ENCODE data around the gene CT45A1. TPM values are rescaled to one million over a fixed set of nuclear protein-coding genes. Genes with fewer than 3 reads are reported as not detected.
"Not testable (repeated sequence)": the region's sequence is repeated elsewhere in the genome, so short reads cannot be mapped to it uniquely, and the experiment has no call there.

The CT45A1 gene
- total and polyA plus RNA-seq, 2 experiments from 2014 or later: not detected

- in situ Hi-C loops (cut with MboI): no loop called here
- Histone ChIP-seq H3K9me3 (ENCODE audit: low read depth) (no peaks in the 10 kb centered on the region), H3F3A (ENCODE audit: insufficient read depth) (no peaks in the 10 kb centered on the region), H3K4me2 (ENCODE audit: unreplicated experiment) (no peak overlapping the region), H3K4me3 (no peak overlapping the region), H3K36me3 (ENCODE audit: low read depth) (no peaks in the 10 kb centered on the region), H3K9ac (no peak overlapping the region), H4K20me1 (ENCODE audit: insufficient read depth) (no peaks in the 10 kb centered on the region), H3K79me2 (ENCODE audit: insufficient read depth) (no peaks in the 10 kb centered on the region), H2AFZ (no peak overlapping the region), H3K27me3 (replicated peaks; ENCODE audit: insufficient read depth) (no peaks in the 10 kb centered on the region), H3K27ac (no peak overlapping the region), H3K4me1 (ENCODE audit: insufficient read depth) (no peaks in the 10 kb centered on the region), H3K9me2 (ENCODE audit: insufficient read depth) (no peaks in the 10 kb centered on the region)
- TF ChIP-seq EZH2phosphoT487 (IDR thresholded peaks at IDR 0.05; ENCODE audit: insufficient read depth, low read depth): no peak
- TF ChIP-seq EZH2 (IDR thresholded peaks at IDR 0.05; ENCODE audit: insufficient read depth, poor library complexity, severe bottlenecking): no peak
- DNase-seq: no peak
These were observed 14.5 kb upstream of the CT45A1 start for GRCh38 chrX:135698924-135699323.

- Histone ChIP-seq H2AFZ (no peak overlapping the region), H3K4me3 (no peak overlapping the region), H3F3A (ENCODE audit: insufficient read depth) (no peaks in the 10 kb centered on the region), H3K4me1 (ENCODE audit: insufficient read depth) (no peaks in the 10 kb centered on the region), H3K36me3 (ENCODE audit: low read depth) (no peaks in the 10 kb centered on the region), H3K9me2 (ENCODE audit: insufficient read depth) (no peaks in the 10 kb centered on the region), H4K20me1 (ENCODE audit: insufficient read depth) (no peaks in the 10 kb centered on the region), H3K9me3 (ENCODE audit: low read depth) (no peaks in the 10 kb centered on the region), H3K27me3 (replicated peaks; ENCODE audit: insufficient read depth) (no peaks in the 10 kb centered on the region), H3K9ac (no peak overlapping the region), H3K79me2 (ENCODE audit: insufficient read depth) (no peaks in the 10 kb centered on the region), H3K4me2 (ENCODE audit: unreplicated experiment) (no peak overlapping the region), H3K27ac (no peak overlapping the region)
- WGBS, 2 experiments (ENCODE audit: low coverage in 1 of 2, low lambda C conversion rate in 2 of 2, missing lambda C conversion rate in 2 of 2): 27 to 34% methylated on average over 5 to 11 of the region's 12 CpGs
- DNase-seq: peak; percentile 23
- no peak for TF ChIP-seq EZH2 (IDR thresholded peaks at IDR 0.05; ENCODE audit: insufficient read depth, poor library complexity, severe bottlenecking)
- in situ Hi-C loops (cut with MboI): no loop called here
These were observed 5.6 kb upstream of the CT45A1 start for GRCh38 chrX:135707880-135708279.

- Histone ChIP-seq H3K9me3 (ENCODE audit: low read depth) (no peaks in the 10 kb centered on the region), H3K4me1 (ENCODE audit: insufficient read depth) (no peaks in the 10 kb centered on the region), H2AFZ (no peak overlapping the region), H3K79me2 (ENCODE audit: insufficient read depth) (no peaks in the 10 kb centered on the region), H3K9ac (no peak overlapping the region), H3F3A (ENCODE audit: insufficient read depth) (no peaks in the 10 kb centered on the region), H3K27ac (no peak overlapping the region), H3K9me2 (ENCODE audit: insufficient read depth) (no peaks in the 10 kb centered on the region), H4K20me1 (ENCODE audit: insufficient read depth) (no peaks in the 10 kb centered on the region), H3K27me3 (replicated peaks; ENCODE audit: insufficient read depth) (no peaks in the 10 kb centered on the region), H3K36me3 (ENCODE audit: low read depth) (no peaks in the 10 kb centered on the region), H3K4me3 (no peak overlapping the region), H3K4me2 (ENCODE audit: unreplicated experiment) (no peak overlapping the region)
- 63 to 91% methylated on average over 4 to 12 of the region's 20 CpGs for WGBS, 2 experiments (ENCODE audit: low coverage in 1 of 2, low lambda C conversion rate in 2 of 2, missing lambda C conversion rate in 2 of 2)
- DNase-seq: no peak
- TF ChIP-seq EZH2phosphoT487 (IDR thresholded peaks at IDR 0.05; ENCODE audit: insufficient read depth, low read depth): no peak
- TF ChIP-seq EZH2 (IDR thresholded peaks at IDR 0.05; ENCODE audit: insufficient read depth, poor library complexity, severe bottlenecking): no peak
- in situ Hi-C loops (cut with MboI): no loop called here
These were observed 356 bp downstream of the CT45A1 start for GRCh38 chrX:135713795-135714194.

GRCh38 chrX:135734666-135735065, 21.2 kb downstream of the CT45A1 start:
- H3K36me3 ChIP-seq (ENCODE audit: low read depth); in situ Hi-C loops (cut with MboI); H3K4me3 ChIP-seq; H3K27me3 ChIP-seq (replicated peaks; ENCODE audit: insufficient read depth); H3F3A ChIP-seq (ENCODE audit: insufficient read depth); H3K79me2 ChIP-seq (ENCODE audit: insufficient read depth); H4K20me1 ChIP-seq (ENCODE audit: insufficient read depth); H3K9ac ChIP-seq; H3K27ac ChIP-seq; H3K9me3 ChIP-seq (ENCODE audit: low read depth); H2AFZ ChIP-seq; H3K9me2 ChIP-seq (ENCODE audit: insufficient read depth); H3K4me2 ChIP-seq (ENCODE audit: unreplicated experiment); H3K4me1 ChIP-seq (ENCODE audit: insufficient read depth); DNase-seq: not testable (repeated sequence)
- 45 to 54% methylated on average over 4 to 5 of the region's 5 CpGs for WGBS, 2 experiments (ENCODE audit: low coverage in 1 of 2, low lambda C conversion rate in 2 of 2, missing lambda C conversion rate in 2 of 2)

GRCh38 chrX:135737366-135738071, 24.1 kb downstream of the CT45A1 start:
- in situ Hi-C loops (cut with MboI): no loop called here
- no peaks in the 10 kb centered on the region for H3K4me1 ChIP-seq (ENCODE audit: insufficient read depth)
- no peak for TF ChIP-seq EZH2phosphoT487 (IDR thresholded peaks at IDR 0.05; ENCODE audit: insufficient read depth, low read depth)
- no peak for TF ChIP-seq EZH2 (IDR thresholded peaks at IDR 0.05; ENCODE audit: insufficient read depth, poor library complexity, severe bottlenecking)

More at GRCh38 chrX:135737366-135738071, 24.1 kb downstream of the CT45A1 start:
- no peaks in the 10 kb centered on the region for H4K20me1 ChIP-seq (ENCODE audit: insufficient read depth)
- H3K79me2 ChIP-seq (ENCODE audit: insufficient read depth): no peaks in the 10 kb centered on the region
- H3K4me2 ChIP-seq (ENCODE audit: unreplicated experiment): no peak overlapping the region
- H3K36me3 ChIP-seq (ENCODE audit: low read depth): no peaks in the 10 kb centered on the region
- no peak overlapping the region for H3K4me3 ChIP-seq
- H2AFZ ChIP-seq: no peak overlapping the region
- H3K9me2 ChIP-seq (ENCODE audit: insufficient read depth): no peaks in the 10 kb centered on the region
- no peaks in the 10 kb centered on the region for H3F3A ChIP-seq (ENCODE audit: insufficient read depth)
- H3K27me3 ChIP-seq (replicated peaks; ENCODE audit: insufficient read depth): no peaks in the 10 kb centered on the region
- WGBS, 2 experiments (ENCODE audit: low coverage in 1 of 2, low lambda C conversion rate in 2 of 2, missing lambda C conversion rate in 2 of 2): 10 to 24% methylated on average over 4 of the region's 4 CpGs
- peak; percentile 3 for DNase-seq
- no peaks in the 10 kb centered on the region for H3K9me3 ChIP-seq (ENCODE audit: low read depth)
- H3K9ac ChIP-seq: no peak overlapping the region
- no peak overlapping the region for H3K27ac ChIP-seq

Measured in GM23248 (cell line).